ENCODE data around the gene PRUNE2. TPM values are rescaled to one million over a fixed set of nuclear protein-coding genes. Genes with fewer than 3 reads are reported as not detected.

The PRUNE2 gene
- total and polyA plus RNA-seq, 2 of the 13 experiments (the other 11 are each of a cell fraction or from before 2014, with no cell fraction given): 0.02 TPM; not detected in 1

DNA sequence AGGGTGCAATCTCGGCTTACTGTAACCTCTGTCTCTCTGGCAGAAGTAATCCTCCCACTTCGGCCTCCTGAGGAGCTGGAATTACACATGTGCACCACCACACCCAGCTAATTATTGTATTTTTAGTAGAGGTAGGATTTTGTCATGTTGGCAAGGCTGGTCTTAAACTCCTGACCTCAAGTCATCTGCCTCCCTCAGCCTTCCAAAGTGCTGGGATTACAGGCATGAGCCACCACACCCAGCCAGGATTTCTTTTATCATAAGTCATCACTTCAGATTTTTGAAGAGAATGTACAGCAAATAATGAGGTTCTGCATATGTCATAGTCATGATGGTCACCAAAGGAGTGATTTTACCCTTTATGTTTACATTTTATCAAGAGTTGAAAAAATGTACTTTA lies 338.8 kb downstream of the PRUNE2 start:
- no peak for DNase-seq (ENCODE audit: low spot score)
- no peak overlapping the region for H3K27ac ChIP-seq (ENCODE audit: extremely low read length, insufficient read depth, low read length)
- in situ Hi-C loops (cut with HindIII; ENCODE audit: extremely low pct_ligation_motif_present, low pct_unique_long_range_greater_than_20kb) (no loop called here), intact Hi-C loops (cut with micrococcal nuclease; ENCODE audit: unreplicated experiment) (no loop called here)
- FAIRE-seq: no peak
- no TSS peak for BruUV-seq (replicated peaks)
- H3K79me2 ChIP-seq (ENCODE audit: insufficient read depth, low read length): no peaks in the 10 kb centered on the region
- H3K9ac ChIP-seq (ENCODE audit: insufficient read depth, low read depth, low read length): no peak overlapping the region
- no peaks in the 10 kb centered on the region for H4K20me1 ChIP-seq (ENCODE audit: insufficient read depth, low read length)
- ChIA-PET POLR2A (no interaction called here), CTCF (ENCODE audit: low intra/inter-chr PET ratio, low total read pairs) (no interaction called here)
- no peaks in the 10 kb centered on the region for H3K27me3 ChIP-seq (ENCODE audit: control insufficient read depth in 1 of 2, insufficient read depth in 2 of 2, low read length in 2 of 2)
- no peaks in the 10 kb centered on the region for H3K4me1 ChIP-seq (ENCODE audit: insufficient read depth, low read length)
- H3K9me3 ChIP-seq (ENCODE audit: low read length): no peaks in the 10 kb centered on the region
- no peak overlapping the region for H3K4me2 ChIP-seq (ENCODE audit: low read depth, low read length)
- no peak overlapping the region for H2AFZ ChIP-seq (ENCODE audit: low read length)
- TF ChIP-seq MLXIP (CRISPR knock-in tag; IDR thresholded peaks at IDR 0.05; ENCODE audit: borderline replicate concordance) (no peak), HNRNPH1 (optimal IDR thresholded peaks at IDR 0.05; ENCODE audit: low read depth, low read length) (no peak), NFE2L1 (CRISPR knock-in tag; IDR thresholded peaks at IDR 0.05; ENCODE audit: borderline replicate concordance) (no peak)
- TF ChIP-seq, protein P1, sequence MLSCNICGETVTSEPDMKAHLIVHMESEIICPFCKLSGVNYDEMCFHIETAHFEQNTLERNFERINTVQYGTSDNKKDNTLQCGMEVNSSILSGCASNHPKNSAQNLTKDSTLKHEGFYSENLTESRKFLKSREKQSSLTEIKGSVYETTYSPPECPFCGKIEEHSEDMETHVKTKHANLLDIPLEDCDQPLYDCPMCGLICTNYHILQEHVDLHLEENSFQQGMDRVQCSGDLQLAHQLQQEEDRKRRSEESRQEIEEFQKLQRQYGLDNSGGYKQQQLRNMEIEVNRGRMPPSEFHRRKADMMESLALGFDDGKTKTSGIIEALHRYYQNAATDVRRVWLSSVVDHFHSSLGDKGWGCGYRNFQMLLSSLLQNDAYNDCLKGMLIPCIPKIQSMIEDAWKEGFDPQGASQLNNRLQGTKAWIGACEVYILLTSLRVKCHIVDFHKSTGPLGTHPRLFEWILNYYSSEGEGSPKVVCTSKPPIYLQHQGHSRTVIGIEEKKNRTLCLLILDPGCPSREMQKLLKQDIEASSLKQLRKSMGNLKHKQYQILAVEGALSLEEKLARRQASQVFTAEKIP (CRISPR knock-in tag; IDR thresholded peaks at IDR 0.05; ENCODE audit: borderline replicate concordance): no peak
- ATAC-seq: no peak
- no peak overlapping the region for H3K4me3 ChIP-seq (replicated peaks in 1 of 3; ENCODE audit: insufficient read depth in 1 of 3, low read depth in 2 of 3, low read length in 3 of 3)
- H3K36me3 ChIP-seq (replicated peaks in 1 of 2; ENCODE audit: control insufficient read depth in 1 of 2, insufficient read depth in 2 of 2, low read length in 2 of 2): no peaks in the 10 kb centered on the region
- WGBS (ENCODE audit: low lambda C conversion rate): 24% methylated on average over 2 of the region's 2 CpGs

Measured in HepG2 (cell line).